HFFc6 (cell line): Measurements from ENCODE around the gene FAM111A. TPM values are rescaled to one million over a fixed set of nuclear protein-coding genes. Genes with fewer than 3 reads are reported as not detected.
"Not testable (repeated sequence)": the region's sequence is repeated elsewhere in the genome, so short reads cannot be mapped to it uniquely, and the experiment has no call there.

Experiments used
- DNase-seq: peaks from one replicate; pipeline ENCODE4 v3.0.0-alpha.2; 2018
- H3K27ac Mint-ChIP-seq: 2 replicates; pipeline ENCODE4 v1.8.0; 2020; ENCODE audit warnings: mild to moderate bottlenecking, mixed read lengths
- H3K27me3 Mint-ChIP-seq: 2 replicates; pipeline ENCODE4 v1.8.0; 2021; ENCODE audit warnings: mild to moderate bottlenecking, moderate library complexity, mixed read lengths; ENCODE audit not compliant: insufficient read depth
- H3K36me3 Mint-ChIP-seq: 2 replicates; pipeline ENCODE4 v1.8.0; 2021; ENCODE audit warnings: low read depth, mixed read lengths
- H3K4me1 Mint-ChIP-seq: 2 replicates; pipeline ENCODE4 v1.8.0; 2020; ENCODE audit warnings: low read depth, mixed read lengths
- H3K4me3 Mint-ChIP-seq: 2 replicates; pipeline ENCODE4 v1.8.0; 2020; ENCODE audit warnings: mild to moderate bottlenecking, moderate library complexity, mixed read lengths
- H3K9me3 Mint-ChIP-seq: 2 replicates; pipeline ENCODE4 v1.8.0; 2020; ENCODE audit warnings: mild to moderate bottlenecking, mixed read lengths
- total RNA-seq, 6 experiments: library from RNA; stranded (reverse); fragmentation: NEBNext Ultra II Directional; extraction: Animal tissue kit (Norgen Biotek cat#: 25700); gene quantifications; 2 replicates in 1 of 6; 3 replicates in 5 of 6; pipeline ENCODE4 v1.2.3, GENCODE V29; 2021
- TF ChIP-seq, protein P1 (sequence below): fragments of 200-600 bp; sonication (generic); IDR thresholded peaks from 2 replicates; pipeline ENCODE4 v1.5.0; 2021; ENCODE audit warnings: antibody characterized with exemption, mild to moderate bottlenecking

The FAM111A gene
- total RNA-seq, 6 experiments from 2014 or later: 28.7 to 56.6 (median 46.7) TPM

- Mint-ChIP-seq H3K4me1 (no peaks in the 10 kb centered on the region), H3K9me3 (peaks cover 23% of the 10 kb centered on the region), H3K27me3 (no peaks in the 10 kb centered on the region; the same call in 1 of the 2 replicates), H3K27ac (no peak overlapping the region), H3K4me3 (no peak overlapping the region), H3K36me3 (peaks cover 46% of the 10 kb centered on the region)
- DNase-seq: no peak
- TF ChIP-seq, protein P1, sequence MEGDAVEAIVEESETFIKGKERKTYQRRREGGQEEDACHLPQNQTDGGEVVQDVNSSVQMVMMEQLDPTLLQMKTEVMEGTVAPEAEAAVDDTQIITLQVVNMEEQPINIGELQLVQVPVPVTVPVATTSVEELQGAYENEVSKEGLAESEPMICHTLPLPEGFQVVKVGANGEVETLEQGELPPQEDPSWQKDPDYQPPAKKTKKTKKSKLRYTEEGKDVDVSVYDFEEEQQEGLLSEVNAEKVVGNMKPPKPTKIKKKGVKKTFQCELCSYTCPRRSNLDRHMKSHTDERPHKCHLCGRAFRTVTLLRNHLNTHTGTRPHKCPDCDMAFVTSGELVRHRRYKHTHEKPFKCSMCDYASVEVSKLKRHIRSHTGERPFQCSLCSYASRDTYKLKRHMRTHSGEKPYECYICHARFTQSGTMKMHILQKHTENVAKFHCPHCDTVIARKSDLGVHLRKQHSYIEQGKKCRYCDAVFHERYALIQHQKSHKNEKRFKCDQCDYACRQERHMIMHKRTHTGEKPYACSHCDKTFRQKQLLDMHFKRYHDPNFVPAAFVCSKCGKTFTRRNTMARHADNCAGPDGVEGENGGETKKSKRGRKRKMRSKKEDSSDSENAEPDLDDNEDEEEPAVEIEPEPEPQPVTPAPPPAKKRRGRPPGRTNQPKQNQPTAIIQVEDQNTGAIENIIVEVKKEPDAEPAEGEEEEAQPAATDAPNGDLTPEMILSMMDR: no peak
Observed at GRCh38 chr11:59119826-59120225, 22.8 kb upstream of the FAM111A start.

GRCh38 chr11:59135648-59136461, 6.8 kb upstream of the FAM111A start:
- Mint-ChIP-seq H3K4me3 (peak overlapping the region; percentile 54), H3K27ac (peak overlapping the region; percentile 48; the same call in 1 of the 2 replicates), H3K4me1 (peaks cover 11% of the 10 kb centered on the region), H3K9me3 (peaks cover 15% of the 10 kb centered on the region), H3K36me3 (peaks cover 34% of the 10 kb centered on the region), H3K27me3 (no peaks in the 10 kb centered on the region)
- TF ChIP-seq, protein P1: peak; percentile 96
- peak; percentile 64 for DNase-seq

DNA sequence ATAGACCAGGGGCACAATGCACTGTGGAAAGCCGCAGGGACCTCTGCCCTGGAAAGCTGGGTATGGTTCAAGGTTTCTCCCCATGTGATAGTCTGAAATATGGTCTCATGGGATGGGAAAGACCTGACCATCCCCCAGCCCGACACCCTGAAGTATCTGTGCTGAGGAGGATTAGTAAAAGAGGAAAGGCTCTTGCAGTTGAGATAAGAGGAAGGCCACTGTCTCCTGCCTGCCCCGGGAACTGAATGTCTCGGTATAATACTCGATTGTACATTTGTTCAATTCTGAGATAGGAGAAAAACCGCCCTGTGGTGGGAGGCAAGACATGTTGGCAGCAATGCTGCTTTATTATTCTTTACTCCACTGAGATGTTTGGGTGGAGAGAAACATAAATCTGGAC, 6.1 kb upstream of the FAM111A start:
- H3K27ac Mint-ChIP-seq, H3K27me3 Mint-ChIP-seq, H3K4me3 Mint-ChIP-seq, H3K9me3 Mint-ChIP-seq, DNase-seq: not testable (repeated sequence)
- Mint-ChIP-seq H3K4me1 (peaks cover 18% of the 10 kb centered on the region), H3K36me3 (peaks cover 31% of the 10 kb centered on the region)

GRCh38 chr11:59137190-59137589, 5.5 kb upstream of the FAM111A start:
- Mint-ChIP-seq H3K4me1 (peaks cover 22% of the 10 kb centered on the region), H3K36me3 (peaks cover 24% of the 10 kb centered on the region), H3K9me3 (peaks cover 8% of the 10 kb centered on the region), H3K27me3 (no peaks in the 10 kb centered on the region), H3K4me3 (no peak overlapping the region), H3K27ac (no peak overlapping the region)
- TF ChIP-seq, protein P1: no peak
- no peak for DNase-seq

DNA sequence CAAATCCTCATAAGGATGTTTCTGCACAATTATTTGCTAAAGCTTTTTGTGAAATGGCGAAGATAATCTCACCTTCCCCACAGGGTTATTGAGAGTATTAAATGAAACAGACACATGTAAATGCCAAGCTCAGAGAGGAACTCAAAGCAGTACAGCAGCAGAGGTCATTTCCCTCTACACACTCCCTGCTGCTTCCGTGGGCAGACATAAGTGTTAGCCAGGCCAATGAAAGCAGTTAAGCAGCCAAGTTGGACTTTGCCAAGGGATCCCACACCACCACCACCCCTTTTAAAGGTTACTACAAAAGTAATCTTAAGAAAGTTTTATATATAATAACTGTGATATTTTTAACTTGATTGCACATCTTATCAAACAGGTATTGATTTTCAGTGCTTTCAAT, 4.0 kb upstream of the FAM111A start:
- Mint-ChIP-seq H3K36me3 (peaks cover 10% of the 10 kb centered on the region; the same call in 1 of the 2 replicates), H3K4me1 (peaks cover 28% of the 10 kb centered on the region), H3K27ac (no peak overlapping the region), H3K4me3 (no peak overlapping the region), H3K9me3 (no peaks in the 10 kb centered on the region), H3K27me3 (no peaks in the 10 kb centered on the region; the same call in 1 of the 2 replicates)
- no peak for DNase-seq
- TF ChIP-seq, protein P1: no peak

- Mint-ChIP-seq H3K27me3 (no peaks in the 10 kb centered on the region; the same call in 1 of the 2 replicates), H3K36me3 (peaks cover 10% of the 10 kb centered on the region; the same call in 1 of the 2 replicates), H3K4me1 (peaks cover 44% of the 10 kb centered on the region), H3K27ac (peak overlapping the region; percentile 98), H3K4me3 (peak overlapping the region; percentile 97), H3K9me3 (no peaks in the 10 kb centered on the region)
- no peak for DNase-seq
- TF ChIP-seq, protein P1: no peak
Observed at GRCh38 chr11:59141191-59141590, 1.5 kb upstream of the FAM111A start.
